Measurements from ENCODE around the gene OSBPL6.

The OSBPL6 gene

DNA sequence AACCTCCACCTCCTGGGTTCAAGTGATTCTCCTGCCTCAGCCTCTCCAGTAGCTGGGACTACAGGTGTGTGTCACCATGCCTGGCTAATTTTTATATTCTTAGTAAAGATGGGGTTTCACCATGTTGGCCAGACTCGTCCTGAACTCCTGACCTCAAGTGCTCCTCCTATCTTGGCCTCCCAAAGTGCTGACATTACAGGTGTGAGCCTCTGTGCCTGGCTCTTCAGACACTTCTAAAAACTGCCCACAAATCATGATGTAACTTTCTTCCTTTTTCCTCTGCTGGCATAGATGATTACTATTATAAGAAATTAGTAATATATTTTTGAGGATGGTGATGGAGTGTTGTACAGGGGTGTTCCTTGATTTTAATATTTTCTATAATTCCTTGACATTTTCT is 6.0 kb downstream of the OSBPL6 start:
- Histone ChIP-seq H3K79me2 (ENCODE audit: insufficient read depth, low read length) (no peaks in the 10 kb centered on the region), H4K20me1 (ENCODE audit: insufficient read depth, low read length, poor library complexity, severe bottlenecking) (no peaks in the 10 kb centered on the region), H3F3A (ENCODE audit: low read depth) (no peaks in the 10 kb centered on the region), H3K27me3 (ENCODE audit: insufficient read depth, low read length, poor library complexity, severe bottlenecking) (no peaks in the 10 kb centered on the region), H3K4me3 (ENCODE audit: low read length, poor library complexity, severe bottlenecking) (no peak overlapping the region), H3K9me3 (ENCODE audit: insufficient read depth, low read depth, low read length) (no peaks in the 10 kb centered on the region), H3K4me1 (ENCODE audit: insufficient read depth, low read length, poor library complexity, severe bottlenecking) (peaks cover 4% of the 10 kb centered on the region), H3K9me2 (replicated peaks; ENCODE audit: low read depth, low read length) (no peaks in the 10 kb centered on the region), H3K4me2 (ENCODE audit: low read depth, low read length, poor library complexity, severe bottlenecking) (no peak overlapping the region), H2AFZ (ENCODE audit: low read length) (no peak overlapping the region), H3K9ac (ENCODE audit: low read depth, low read length, poor library complexity, severe bottlenecking) (no peak overlapping the region), H3K36me3 (ENCODE audit: insufficient read depth, low read length) (no peaks in the 10 kb centered on the region)
- TF ChIP-seq EZH2phosphoT487 (IDR thresholded peaks at IDR 0.05; ENCODE audit: borderline replicate concordance) (no peak), CTCF (conservative IDR thresholded peaks at IDR 0.05; ENCODE audit: low read length) (no peak)

GRCh38 chr2:178202927-178203326 is 8.6 kb downstream of the OSBPL6 start:
- H4K20me1 ChIP-seq (ENCODE audit: insufficient read depth, low read length, poor library complexity, severe bottlenecking) = no peaks in the 10 kb centered on the region
- no peak overlapping the region for H3K4me2 ChIP-seq (ENCODE audit: low read depth, low read length, poor library complexity, severe bottlenecking)
- no peaks in the 10 kb centered on the region for H3K9me3 ChIP-seq (ENCODE audit: insufficient read depth, low read depth, low read length)

DNA sequence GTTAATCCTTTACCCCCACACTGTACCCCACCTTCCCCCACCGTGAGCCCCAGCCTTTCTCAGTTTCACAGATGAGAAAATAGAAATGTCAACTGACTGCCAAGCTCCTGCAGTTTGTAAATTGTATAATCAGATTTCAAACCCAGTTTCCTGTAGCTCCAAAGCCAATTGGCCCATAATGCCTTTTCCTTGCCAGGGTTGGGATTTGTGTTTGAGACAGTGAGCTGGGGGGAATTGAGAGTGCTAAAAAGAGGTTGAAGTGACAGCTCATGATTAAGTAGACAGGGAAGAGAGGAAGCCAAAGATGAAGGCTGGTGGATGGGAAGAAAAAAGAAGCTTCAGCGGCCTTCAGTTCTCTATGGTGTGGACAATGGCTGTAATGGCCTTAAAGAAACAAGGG is 10.7 kb downstream of the OSBPL6 start:
- Histone ChIP-seq H3K9ac (ENCODE audit: low read depth, low read length, poor library complexity, severe bottlenecking) (no peak overlapping the region), H4K20me1 (ENCODE audit: insufficient read depth, low read length, poor library complexity, severe bottlenecking) (no peaks in the 10 kb centered on the region), H3K4me3 (ENCODE audit: low read length, poor library complexity, severe bottlenecking) (no peak overlapping the region), H3K4me2 (ENCODE audit: low read depth, low read length, poor library complexity, severe bottlenecking) (no peak overlapping the region), H3K27me3 (ENCODE audit: insufficient read depth, low read length, poor library complexity, severe bottlenecking) (no peaks in the 10 kb centered on the region), H3K79me2 (ENCODE audit: insufficient read depth, low read length) (no peaks in the 10 kb centered on the region), H3K9me2 (replicated peaks; ENCODE audit: low read depth, low read length) (no peaks in the 10 kb centered on the region), H2AFZ (ENCODE audit: low read length) (no peak overlapping the region), H3K36me3 (ENCODE audit: insufficient read depth, low read length) (no peaks in the 10 kb centered on the region), H3K4me1 (ENCODE audit: insufficient read depth, low read length, poor library complexity, severe bottlenecking) (no peaks in the 10 kb centered on the region), H3K9me3 (ENCODE audit: insufficient read depth, low read depth, low read length) (no peaks in the 10 kb centered on the region), H3F3A (ENCODE audit: low read depth) (no peaks in the 10 kb centered on the region)
- TF ChIP-seq CTCF (conservative IDR thresholded peaks at IDR 0.05; ENCODE audit: low read length) (no peak), EZH2phosphoT487 (IDR thresholded peaks at IDR 0.05; ENCODE audit: borderline replicate concordance) (no peak)

More at GRCh38 chr2:178202927-178203326, 8.6 kb downstream of the OSBPL6 start:
- Histone ChIP-seq H3K4me3 (ENCODE audit: low read length, poor library complexity, severe bottlenecking) (no peak overlapping the region), H3K36me3 (ENCODE audit: insufficient read depth, low read length) (no peaks in the 10 kb centered on the region), H3K79me2 (ENCODE audit: insufficient read depth, low read length) (no peaks in the 10 kb centered on the region), H3F3A (ENCODE audit: low read depth) (no peaks in the 10 kb centered on the region), H3K9ac (ENCODE audit: low read depth, low read length, poor library complexity, severe bottlenecking) (no peak overlapping the region), H3K9me2 (replicated peaks; ENCODE audit: low read depth, low read length) (no peaks in the 10 kb centered on the region), H3K27me3 (ENCODE audit: insufficient read depth, low read length, poor library complexity, severe bottlenecking) (no peaks in the 10 kb centered on the region), H2AFZ (ENCODE audit: low read length) (no peak overlapping the region), H3K4me1 (ENCODE audit: insufficient read depth, low read length, poor library complexity, severe bottlenecking) (no peaks in the 10 kb centered on the region)
- TF ChIP-seq EZH2phosphoT487 (IDR thresholded peaks at IDR 0.05; ENCODE audit: borderline replicate concordance) (no peak), CTCF (conservative IDR thresholded peaks at IDR 0.05; ENCODE audit: low read length) (no peak)
